ENCODE data around the gene CTNNA1.
"Not testable (repeated sequence)": the region's sequence is repeated elsewhere in the genome, so short reads cannot be mapped to it uniquely, and the experiment has no call there.

The CTNNA1 gene

DNA sequence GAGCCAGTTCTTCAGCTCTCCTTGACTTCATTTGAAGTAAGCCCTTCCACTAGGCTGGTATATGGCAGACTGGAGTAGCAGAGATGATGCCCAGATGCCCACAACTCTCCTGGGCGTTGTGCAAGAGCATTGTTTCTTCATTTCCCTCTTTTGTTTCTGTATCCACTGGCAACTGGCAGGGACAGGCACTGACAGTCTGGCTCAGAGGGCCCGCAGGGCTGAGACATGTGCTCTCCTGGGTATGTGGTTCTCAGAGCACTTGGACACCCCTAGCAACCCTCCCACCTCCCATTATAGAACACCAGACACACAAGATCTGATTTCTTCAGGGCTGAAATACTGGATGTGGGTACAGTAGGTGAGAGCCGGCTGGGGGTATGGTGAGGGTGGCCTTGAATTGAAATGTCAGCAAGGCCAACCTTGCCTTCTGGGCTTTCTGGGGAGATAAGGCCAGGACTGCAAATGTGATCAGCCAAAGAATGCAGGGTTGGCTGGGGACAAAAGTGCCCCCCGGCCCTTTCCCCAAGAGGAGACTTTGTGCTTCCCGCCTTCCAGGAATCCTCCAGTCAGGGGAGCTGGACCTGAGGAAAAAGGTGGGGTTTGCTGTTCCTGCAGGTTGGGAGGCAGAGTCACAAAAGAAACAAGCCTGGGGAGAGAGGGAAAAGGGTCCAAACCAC is 28.6 kb upstream of the CTNNA1 start:
- DNase-seq (ENCODE audit: low spot score) = no peak
- in situ Hi-C loops (cut with MboI; ENCODE audit: low sequenced_read_pairs, unreplicated experiment) = no loop called here
- TF ChIP-seq, protein P1, sequence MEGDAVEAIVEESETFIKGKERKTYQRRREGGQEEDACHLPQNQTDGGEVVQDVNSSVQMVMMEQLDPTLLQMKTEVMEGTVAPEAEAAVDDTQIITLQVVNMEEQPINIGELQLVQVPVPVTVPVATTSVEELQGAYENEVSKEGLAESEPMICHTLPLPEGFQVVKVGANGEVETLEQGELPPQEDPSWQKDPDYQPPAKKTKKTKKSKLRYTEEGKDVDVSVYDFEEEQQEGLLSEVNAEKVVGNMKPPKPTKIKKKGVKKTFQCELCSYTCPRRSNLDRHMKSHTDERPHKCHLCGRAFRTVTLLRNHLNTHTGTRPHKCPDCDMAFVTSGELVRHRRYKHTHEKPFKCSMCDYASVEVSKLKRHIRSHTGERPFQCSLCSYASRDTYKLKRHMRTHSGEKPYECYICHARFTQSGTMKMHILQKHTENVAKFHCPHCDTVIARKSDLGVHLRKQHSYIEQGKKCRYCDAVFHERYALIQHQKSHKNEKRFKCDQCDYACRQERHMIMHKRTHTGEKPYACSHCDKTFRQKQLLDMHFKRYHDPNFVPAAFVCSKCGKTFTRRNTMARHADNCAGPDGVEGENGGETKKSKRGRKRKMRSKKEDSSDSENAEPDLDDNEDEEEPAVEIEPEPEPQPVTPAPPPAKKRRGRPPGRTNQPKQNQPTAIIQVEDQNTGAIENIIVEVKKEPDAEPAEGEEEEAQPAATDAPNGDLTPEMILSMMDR (IDR thresholded peaks at IDR 0.05; ENCODE audit: borderline replicate concordance, control extremely low read depth, extremely low read depth, insufficient read depth, missing control alignments) = no peak

DNA sequence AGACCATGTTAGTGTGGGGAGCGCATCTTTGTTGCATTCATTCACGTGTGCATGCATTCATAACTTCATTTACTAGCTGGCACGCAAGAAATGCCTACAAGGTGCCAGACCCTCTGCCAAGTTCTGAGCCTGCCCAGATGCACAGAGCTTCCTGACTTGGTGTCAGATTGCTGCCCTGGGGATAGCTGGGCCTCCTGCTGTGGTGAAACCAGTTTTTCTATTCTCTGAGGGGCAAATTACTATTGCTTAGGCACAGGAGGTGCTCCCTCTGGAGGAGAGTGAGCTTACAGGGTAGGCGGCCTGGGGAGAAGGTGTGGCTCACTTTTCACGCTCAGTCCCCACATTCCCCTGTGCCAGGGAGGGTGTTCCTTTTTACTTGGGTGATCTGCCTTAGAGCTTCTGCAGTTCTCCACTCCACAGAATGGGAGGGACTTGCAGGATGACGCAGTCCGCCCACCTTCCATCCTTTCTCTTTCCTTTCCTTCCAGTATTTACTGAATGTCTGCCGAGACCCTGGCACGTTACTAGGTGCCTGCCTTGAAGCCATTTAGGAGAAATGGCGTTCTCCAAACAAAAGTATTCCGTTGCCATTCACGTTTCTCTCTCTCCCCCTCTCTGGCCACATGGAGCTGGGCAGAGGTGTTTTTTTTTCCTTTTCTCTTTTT is 27.9 kb upstream of the CTNNA1 start:
- in situ Hi-C loops (cut with MboI; ENCODE audit: low sequenced_read_pairs, unreplicated experiment) = no loop called here
- TF ChIP-seq, protein P1 (IDR thresholded peaks at IDR 0.05; ENCODE audit: borderline replicate concordance, control extremely low read depth, extremely low read depth, insufficient read depth, missing control alignments) = no peak
- no peak for DNase-seq (ENCODE audit: low spot score)

DNA sequence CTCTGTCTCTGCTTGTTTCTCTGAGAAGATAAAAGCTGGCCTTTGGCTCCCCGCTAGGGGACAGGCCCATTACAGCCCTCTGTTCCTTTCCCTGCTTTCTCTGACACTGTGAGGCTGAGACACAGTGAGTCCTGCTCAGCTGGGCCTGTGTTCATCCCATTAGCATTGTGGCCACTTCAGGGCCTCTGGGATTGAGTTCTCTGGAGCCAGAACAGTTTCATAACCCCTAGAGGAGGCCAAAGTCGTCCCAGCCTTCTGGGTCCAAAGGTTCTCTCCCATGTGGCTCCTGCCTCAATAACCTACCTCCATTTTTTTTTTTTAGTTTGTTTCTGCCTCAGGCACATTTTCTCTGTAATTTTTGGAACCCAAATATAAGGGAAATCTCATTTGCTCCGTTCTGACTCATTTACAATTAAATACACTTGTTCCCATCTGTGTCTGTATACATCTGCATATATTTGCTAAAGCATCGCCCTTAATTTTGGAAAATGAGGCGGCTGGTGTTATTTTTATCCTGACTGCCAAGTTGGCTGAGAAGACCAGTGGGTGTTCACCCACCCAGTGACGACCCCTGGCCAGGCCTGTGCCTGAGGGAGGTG is 27.3 kb upstream of the CTNNA1 start:
- TF ChIP-seq, protein P1 (IDR thresholded peaks at IDR 0.05; ENCODE audit: borderline replicate concordance, control extremely low read depth, extremely low read depth, insufficient read depth, missing control alignments) = no peak
- in situ Hi-C loops (cut with MboI; ENCODE audit: low sequenced_read_pairs, unreplicated experiment) = no loop called here
- DNase-seq (ENCODE audit: low spot score) = no peak

DNA sequence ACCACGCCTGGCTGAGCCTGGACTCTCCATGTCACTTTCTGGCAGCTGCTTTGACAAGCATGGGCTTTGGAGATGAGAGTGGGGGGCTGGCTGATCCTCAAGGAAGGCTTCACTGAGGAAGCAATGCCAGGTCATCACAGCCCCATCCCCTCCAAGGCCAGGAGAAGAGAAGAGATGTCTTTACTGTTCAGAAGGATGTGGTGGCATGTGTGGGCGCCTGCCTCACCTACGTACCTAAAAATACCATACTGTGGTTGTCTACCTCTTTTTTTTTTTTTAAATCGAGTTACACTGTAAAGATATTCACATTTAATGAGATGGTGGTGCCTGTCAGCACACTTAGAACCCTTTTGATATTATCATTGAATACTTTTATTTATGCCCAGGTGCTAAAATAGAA is 26.4 kb upstream of the CTNNA1 start:
- in situ Hi-C loops (cut with MboI; ENCODE audit: low sequenced_read_pairs, unreplicated experiment) = no loop called here
- TF ChIP-seq, protein P1 (IDR thresholded peaks at IDR 0.05; ENCODE audit: borderline replicate concordance, control extremely low read depth, extremely low read depth, insufficient read depth, missing control alignments) = no peak
- DNase-seq (ENCODE audit: low spot score) = no peak

DNA sequence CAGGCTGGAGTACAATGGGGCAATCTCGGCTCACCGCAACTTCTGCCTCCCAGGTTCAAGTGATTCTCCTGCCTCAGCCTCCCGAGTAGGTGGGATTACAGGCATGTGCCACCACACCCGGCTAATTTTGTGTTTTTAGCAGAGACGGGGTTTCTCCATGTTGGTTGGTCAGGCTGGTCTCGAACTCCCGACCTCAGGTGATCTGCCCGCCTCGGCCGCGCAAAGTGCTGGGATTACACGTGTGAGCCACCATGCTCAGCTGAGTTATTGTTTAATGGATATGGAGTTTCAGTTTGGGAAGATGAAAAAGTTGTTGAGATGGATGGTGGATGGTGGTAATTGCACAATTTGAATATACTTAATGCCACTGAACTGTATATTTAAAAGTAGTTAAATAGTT is 22.7 kb upstream of the CTNNA1 start:
- DNase-seq (ENCODE audit: low spot score); in situ Hi-C loops (cut with MboI; ENCODE audit: low sequenced_read_pairs, unreplicated experiment): not testable (repeated sequence)

DNA sequence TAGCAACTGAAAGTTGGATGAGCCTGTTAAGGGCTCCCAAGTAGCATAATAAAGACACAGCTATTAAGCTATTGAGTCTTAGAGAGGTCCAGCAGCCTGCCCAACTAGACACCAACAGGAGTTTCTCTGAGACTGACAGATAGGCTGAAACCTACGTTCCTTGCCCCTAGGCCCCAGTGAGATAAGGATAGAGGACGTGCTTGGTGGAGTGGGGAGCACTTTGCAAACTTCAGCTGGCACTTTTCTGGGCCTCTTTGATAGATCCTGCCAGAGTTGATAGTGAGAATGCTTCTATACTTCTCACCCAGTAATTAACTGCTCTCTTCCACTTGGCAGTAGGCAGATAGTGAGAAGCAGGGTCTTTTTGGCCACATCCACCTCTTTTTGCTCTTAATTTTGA is 20.8 kb upstream of the CTNNA1 start:
- in situ Hi-C loops (cut with MboI; ENCODE audit: low sequenced_read_pairs, unreplicated experiment) = no loop called here

More for the DNA sequence above, 20.8 kb upstream of the CTNNA1 start:
- TF ChIP-seq, protein P1 (IDR thresholded peaks at IDR 0.05; ENCODE audit: borderline replicate concordance, control extremely low read depth, extremely low read depth, insufficient read depth, missing control alignments) = no peak
- DNase-seq (ENCODE audit: low spot score) = no peak

All from GM13976 (cell line).